DND-41 (cell line): ENCODE data around the gene SHANK1.

Experiments used
- EZH2 ChIP-seq: IDR thresholded peaks from 3 replicates; pipeline ENCODE4 v1.6.1; 2012; ENCODE audit warnings: borderline replicate concordance, low read depth, mild to moderate bottlenecking, moderate library complexity, low read length, inconsistent platforms; ENCODE audit not compliant: severe bottlenecking
- TF ChIP-seq, protein P1 (sequence below): IDR thresholded peaks from 2 replicates; pipeline ENCODE4 v1.5.1; 2012; ENCODE audit warnings: borderline replicate concordance, low read length, moderate library complexity, mild to moderate bottlenecking; ENCODE audit not compliant: poor library complexity, severe bottlenecking; ENCODE audit errors: extremely low read depth

DNA sequence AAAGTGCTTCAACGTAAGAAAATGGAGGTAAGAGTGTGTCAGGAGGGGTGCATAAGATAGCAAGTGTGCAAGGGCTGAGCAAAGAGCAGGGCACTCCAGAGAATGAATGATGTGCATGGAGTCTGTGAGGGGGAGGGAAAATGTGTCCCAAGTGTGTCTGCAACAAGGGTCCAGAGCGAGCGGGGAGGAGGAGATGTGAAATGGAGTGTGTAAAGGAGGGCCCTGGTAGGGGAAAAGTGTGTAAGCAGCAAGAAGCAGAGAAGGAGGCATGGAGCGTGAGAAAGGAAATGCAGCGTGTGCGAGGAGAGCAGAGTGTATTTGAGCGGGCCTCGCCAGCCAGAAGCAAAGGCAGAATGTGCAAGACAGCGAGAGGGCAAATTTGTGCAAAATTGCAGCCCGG lies 58.6 kb downstream of the SHANK1 start:
- no peak for TF ChIP-seq EZH2
- TF ChIP-seq, protein P1, sequence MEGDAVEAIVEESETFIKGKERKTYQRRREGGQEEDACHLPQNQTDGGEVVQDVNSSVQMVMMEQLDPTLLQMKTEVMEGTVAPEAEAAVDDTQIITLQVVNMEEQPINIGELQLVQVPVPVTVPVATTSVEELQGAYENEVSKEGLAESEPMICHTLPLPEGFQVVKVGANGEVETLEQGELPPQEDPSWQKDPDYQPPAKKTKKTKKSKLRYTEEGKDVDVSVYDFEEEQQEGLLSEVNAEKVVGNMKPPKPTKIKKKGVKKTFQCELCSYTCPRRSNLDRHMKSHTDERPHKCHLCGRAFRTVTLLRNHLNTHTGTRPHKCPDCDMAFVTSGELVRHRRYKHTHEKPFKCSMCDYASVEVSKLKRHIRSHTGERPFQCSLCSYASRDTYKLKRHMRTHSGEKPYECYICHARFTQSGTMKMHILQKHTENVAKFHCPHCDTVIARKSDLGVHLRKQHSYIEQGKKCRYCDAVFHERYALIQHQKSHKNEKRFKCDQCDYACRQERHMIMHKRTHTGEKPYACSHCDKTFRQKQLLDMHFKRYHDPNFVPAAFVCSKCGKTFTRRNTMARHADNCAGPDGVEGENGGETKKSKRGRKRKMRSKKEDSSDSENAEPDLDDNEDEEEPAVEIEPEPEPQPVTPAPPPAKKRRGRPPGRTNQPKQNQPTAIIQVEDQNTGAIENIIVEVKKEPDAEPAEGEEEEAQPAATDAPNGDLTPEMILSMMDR = no peak
